Breast epithelium (tissue), 3 donors: ENCODE data around the gene CTNND2.

ENCODE experiments used
- POLR2A ChIP-seq: fragments of 450-650 bp; IDR thresholded peaks from one replicate; pipeline ENCODE4 v1.6.1; 2016; ENCODE audit warnings: antibody characterized with exemption, mild to moderate bottlenecking, moderate library complexity
- POLR2AphosphoS5 ChIP-seq, 3 donors: sonication (generic); formaldehyde crosslinking; IDR thresholded peaks; one replicate each; pipeline ENCODE4 v1.6.1; 2017; ENCODE audit warnings: antibody characterized with exemption in 3 of 3
- TF ChIP-seq, protein P1 (sequence below), 3 donors: fragments of 450-650 bp; IDR thresholded peaks; one replicate each; pipeline ENCODE4 v1.5.1; 2016 to 2017; ENCODE audit warnings: antibody characterized with exemption in 3 of 3, mild to moderate bottlenecking in 3 of 3, moderate library complexity in 3 of 3

DNA sequence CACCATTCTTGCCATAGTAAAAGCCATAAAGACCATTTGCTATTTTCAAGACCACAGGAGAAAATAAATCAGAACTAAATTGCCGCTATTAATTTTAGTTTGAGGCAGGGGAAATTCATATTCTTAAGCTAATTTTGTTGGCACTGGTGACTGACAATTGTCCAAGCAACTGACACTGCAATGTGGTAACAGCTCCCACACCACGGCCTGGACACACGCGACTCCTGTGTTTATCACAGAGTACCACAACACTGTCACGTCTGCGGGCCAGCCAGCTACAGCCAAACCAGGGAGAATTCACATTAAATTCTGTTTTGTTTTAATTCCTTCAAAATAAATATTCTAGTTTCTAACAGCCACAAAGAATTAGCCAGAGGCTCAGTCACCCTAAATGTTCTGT lies 481.9 kb downstream of the CTNND2 start:
- TF ChIP-seq, protein P1, sequence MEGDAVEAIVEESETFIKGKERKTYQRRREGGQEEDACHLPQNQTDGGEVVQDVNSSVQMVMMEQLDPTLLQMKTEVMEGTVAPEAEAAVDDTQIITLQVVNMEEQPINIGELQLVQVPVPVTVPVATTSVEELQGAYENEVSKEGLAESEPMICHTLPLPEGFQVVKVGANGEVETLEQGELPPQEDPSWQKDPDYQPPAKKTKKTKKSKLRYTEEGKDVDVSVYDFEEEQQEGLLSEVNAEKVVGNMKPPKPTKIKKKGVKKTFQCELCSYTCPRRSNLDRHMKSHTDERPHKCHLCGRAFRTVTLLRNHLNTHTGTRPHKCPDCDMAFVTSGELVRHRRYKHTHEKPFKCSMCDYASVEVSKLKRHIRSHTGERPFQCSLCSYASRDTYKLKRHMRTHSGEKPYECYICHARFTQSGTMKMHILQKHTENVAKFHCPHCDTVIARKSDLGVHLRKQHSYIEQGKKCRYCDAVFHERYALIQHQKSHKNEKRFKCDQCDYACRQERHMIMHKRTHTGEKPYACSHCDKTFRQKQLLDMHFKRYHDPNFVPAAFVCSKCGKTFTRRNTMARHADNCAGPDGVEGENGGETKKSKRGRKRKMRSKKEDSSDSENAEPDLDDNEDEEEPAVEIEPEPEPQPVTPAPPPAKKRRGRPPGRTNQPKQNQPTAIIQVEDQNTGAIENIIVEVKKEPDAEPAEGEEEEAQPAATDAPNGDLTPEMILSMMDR (IDR thresholded peaks at IDR 0.05), result no peak
- TF ChIP-seq POLR2A (no peak), POLR2AphosphoS5 (IDR thresholded peaks at IDR 0.05) (no peak)
